WTC11 (cell line): ENCODE results near the gene NUP50.

Experiments
- IRF2 ChIP-seq: sonication (generic); formaldehyde crosslinking; IDR thresholded peaks from 2 replicates; pipeline ENCODE4 v1.8.0; 2022; ENCODE audit warnings: low read depth, missing genetic modification reagents, borderline replicate concordance
- JAZF1 ChIP-seq: fragments of 250-450 bp; sonication (Bioruptor Pico); IDR thresholded peaks from 2 replicates; pipeline ENCODE4 v1.9.0; 2021; ENCODE audit warnings: moderate library complexity, mild to moderate bottlenecking, inconsistent platforms
- JUN ChIP-seq: sonication (generic); formaldehyde crosslinking; IDR thresholded peaks from 2 replicates; pipeline ENCODE4 v1.8.0; 2023; ENCODE audit warnings: mild to moderate bottlenecking, missing genetic modification reagents
- TEAD1 ChIP-seq: sonication (generic); formaldehyde crosslinking; IDR thresholded peaks from 2 replicates; pipeline ENCODE4 v1.8.0; 2022; ENCODE audit warnings: mild to moderate bottlenecking, missing genetic modification reagents
- ZNF512 ChIP-seq: sonication (generic); formaldehyde crosslinking; IDR thresholded peaks from 2 replicates; pipeline ENCODE4 v1.8.1; 2022; ENCODE audit warnings: missing genetic modification reagents, borderline replicate concordance
- TF ChIP-seq, protein P1 (sequence below): fragments of 200-600 bp; IDR thresholded peaks from 2 replicates; pipeline ENCODE4 v1.8.0; 2022; ENCODE audit warnings: antibody characterized with exemption
- TF ChIP-seq, protein P2 (sequence below): sonication (generic); formaldehyde crosslinking; IDR thresholded peaks from 2 replicates; pipeline ENCODE4 v1.8.1; 2022; ENCODE audit warnings: low read depth, missing genetic modification reagents, borderline replicate concordance

DNA sequence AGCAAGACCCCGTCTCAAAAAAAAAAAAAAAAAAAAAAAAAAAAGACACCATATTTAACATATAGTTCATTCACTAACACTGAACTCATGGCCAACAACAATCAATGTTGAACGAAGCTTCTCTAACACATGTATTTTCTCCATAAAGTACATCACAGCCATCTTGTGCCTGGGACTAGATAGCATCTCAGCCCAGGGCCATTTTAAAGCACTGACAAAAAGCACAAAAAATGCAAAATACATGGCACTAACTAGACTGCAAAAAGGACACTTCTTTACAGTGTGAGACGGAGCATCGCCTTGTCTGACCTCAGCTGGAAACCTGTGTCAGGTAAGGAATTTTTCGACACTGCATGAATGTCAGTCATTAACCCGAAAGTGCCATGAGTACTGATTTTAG, 53.6 kb downstream of the NUP50 start:
- TF ChIP-seq, protein P1, sequence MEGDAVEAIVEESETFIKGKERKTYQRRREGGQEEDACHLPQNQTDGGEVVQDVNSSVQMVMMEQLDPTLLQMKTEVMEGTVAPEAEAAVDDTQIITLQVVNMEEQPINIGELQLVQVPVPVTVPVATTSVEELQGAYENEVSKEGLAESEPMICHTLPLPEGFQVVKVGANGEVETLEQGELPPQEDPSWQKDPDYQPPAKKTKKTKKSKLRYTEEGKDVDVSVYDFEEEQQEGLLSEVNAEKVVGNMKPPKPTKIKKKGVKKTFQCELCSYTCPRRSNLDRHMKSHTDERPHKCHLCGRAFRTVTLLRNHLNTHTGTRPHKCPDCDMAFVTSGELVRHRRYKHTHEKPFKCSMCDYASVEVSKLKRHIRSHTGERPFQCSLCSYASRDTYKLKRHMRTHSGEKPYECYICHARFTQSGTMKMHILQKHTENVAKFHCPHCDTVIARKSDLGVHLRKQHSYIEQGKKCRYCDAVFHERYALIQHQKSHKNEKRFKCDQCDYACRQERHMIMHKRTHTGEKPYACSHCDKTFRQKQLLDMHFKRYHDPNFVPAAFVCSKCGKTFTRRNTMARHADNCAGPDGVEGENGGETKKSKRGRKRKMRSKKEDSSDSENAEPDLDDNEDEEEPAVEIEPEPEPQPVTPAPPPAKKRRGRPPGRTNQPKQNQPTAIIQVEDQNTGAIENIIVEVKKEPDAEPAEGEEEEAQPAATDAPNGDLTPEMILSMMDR: no peak
- no peak for TF ChIP-seq JUN (CRISPR knock-in tag)
- no peak for TF ChIP-seq TEAD1 (CRISPR knock-in tag)
- TF ChIP-seq JAZF1 (CRISPR knock-in tag): no peak
- TF ChIP-seq IRF2 (CRISPR knock-in tag): no peak
- TF ChIP-seq, protein P2, sequence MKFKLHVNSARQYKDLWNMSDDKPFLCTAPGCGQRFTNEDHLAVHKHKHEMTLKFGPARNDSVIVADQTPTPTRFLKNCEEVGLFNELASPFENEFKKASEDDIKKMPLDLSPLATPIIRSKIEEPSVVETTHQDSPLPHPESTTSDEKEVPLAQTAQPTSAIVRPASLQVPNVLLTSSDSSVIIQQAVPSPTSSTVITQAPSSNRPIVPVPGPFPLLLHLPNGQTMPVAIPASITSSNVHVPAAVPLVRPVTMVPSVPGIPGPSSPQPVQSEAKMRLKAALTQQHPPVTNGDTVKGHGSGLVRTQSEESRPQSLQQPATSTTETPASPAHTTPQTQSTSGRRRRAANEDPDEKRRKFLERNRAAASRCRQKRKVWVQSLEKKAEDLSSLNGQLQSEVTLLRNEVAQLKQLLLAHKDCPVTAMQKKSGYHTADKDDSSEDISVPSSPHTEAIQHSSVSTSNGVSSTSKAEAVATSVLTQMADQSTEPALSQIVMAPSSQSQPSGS (CRISPR knock-in tag): no peak
- no peak for TF ChIP-seq ZNF512 (CRISPR knock-in tag)
